Measurements from ENCODE around the gene ZFAND2B. TPM values are rescaled to one million over a fixed set of nuclear protein-coding genes. Genes with fewer than 3 reads are reported as not detected.
"Not testable (repeated sequence)": the region's sequence is repeated elsewhere in the genome, so short reads cannot be mapped to it uniquely, and the experiment has no call there.

ZFAND2B gene
- total and polyA plus RNA-seq, 9 donors, result 18.8 to 31.9 (median 22.9) TPM

GRCh38 chr2:219181531-219181930, 25.1 kb upstream of the ZFAND2B start:
- Histone ChIP-seq H3K27me3 (ENCODE audit: control insufficient read depth, insufficient read depth, low read length) (no peaks in the 10 kb centered on the region), H3K4me1 (ENCODE audit: control insufficient read depth, insufficient read depth, low read length) (peaks cover 11% of the 10 kb centered on the region), H3K27ac (ENCODE audit: low read length) (no peak overlapping the region), H3K36me3 (ENCODE audit: control insufficient read depth, insufficient read depth, low read length) (peaks cover 49% of the 10 kb centered on the region), H3K9me3 (replicated peaks; ENCODE audit: control insufficient read depth, low read depth, low read length) (no peaks in the 10 kb centered on the region), H3K4me3 (ENCODE audit: low read length) (no peak overlapping the region)
- DNase-seq, result no peak
- 100% methylated on average over 5 of the region's 6 CpGs for WGBS (ENCODE audit: insufficient coverage)

GRCh38 chr2:219182331-219183150, 24.0 kb upstream of the ZFAND2B start:
- H3K36me3 ChIP-seq (ENCODE audit: control insufficient read depth, insufficient read depth, low read length), result peaks cover 49% of the 10 kb centered on the region
- WGBS (ENCODE audit: insufficient coverage), result 58% methylated on average over 4 of the region's 8 CpGs

GRCh38 chr2:219183151-219183772, 23.3 kb upstream of the ZFAND2B start:
- peaks cover 49% of the 10 kb centered on the region for H3K36me3 ChIP-seq (ENCODE audit: control insufficient read depth, insufficient read depth, low read length)
- H3K27me3 ChIP-seq (ENCODE audit: control insufficient read depth, insufficient read depth, low read length), result no peaks in the 10 kb centered on the region
- DNase-seq, result no peak
- WGBS (ENCODE audit: insufficient coverage), result 98% methylated on average over 5 of the region's 6 CpGs
- H3K9me3 ChIP-seq (replicated peaks; ENCODE audit: control insufficient read depth, low read depth, low read length), result no peaks in the 10 kb centered on the region
- H3K4me3 ChIP-seq (ENCODE audit: low read length), result no peak overlapping the region
- H3K4me1 ChIP-seq (ENCODE audit: control insufficient read depth, insufficient read depth, low read length), result peaks cover 9% of the 10 kb centered on the region
- no peak overlapping the region for H3K27ac ChIP-seq (ENCODE audit: low read length)

More at GRCh38 chr2:219182331-219183150, 24.0 kb upstream of the ZFAND2B start:
- no peak overlapping the region for H3K4me3 ChIP-seq (ENCODE audit: low read length)
- H3K4me1 ChIP-seq (ENCODE audit: control insufficient read depth, insufficient read depth, low read length), result peaks cover 10% of the 10 kb centered on the region
- no peaks in the 10 kb centered on the region for H3K27me3 ChIP-seq (ENCODE audit: control insufficient read depth, insufficient read depth, low read length)
- H3K9me3 ChIP-seq (replicated peaks; ENCODE audit: control insufficient read depth, low read depth, low read length), result no peaks in the 10 kb centered on the region
- no peak for DNase-seq
- H3K27ac ChIP-seq (ENCODE audit: low read length), result no peak overlapping the region

GRCh38 chr2:219184121-219184520, 22.5 kb upstream of the ZFAND2B start:
- Histone ChIP-seq H3K4me1 (ENCODE audit: control insufficient read depth, insufficient read depth, low read length) (peaks cover 4% of the 10 kb centered on the region), H3K4me3 (ENCODE audit: low read length) (no peak overlapping the region), H3K27me3 (ENCODE audit: control insufficient read depth, insufficient read depth, low read length) (no peaks in the 10 kb centered on the region), H3K36me3 (ENCODE audit: control insufficient read depth, insufficient read depth, low read length) (peaks cover 49% of the 10 kb centered on the region), H3K27ac (ENCODE audit: low read length) (no peak overlapping the region), H3K9me3 (replicated peaks; ENCODE audit: control insufficient read depth, low read depth, low read length) (no peaks in the 10 kb centered on the region)
- WGBS (ENCODE audit: insufficient coverage), result 94% methylated on average over 2 of the region's 2 CpGs
- no peak for DNase-seq

GRCh38 chr2:219186754-219187456, 19.7 kb upstream of the ZFAND2B start:
- Histone ChIP-seq H3K9me3 (replicated peaks; ENCODE audit: control insufficient read depth, low read depth, low read length) (no peaks in the 10 kb centered on the region), H3K4me1 (ENCODE audit: control insufficient read depth, insufficient read depth, low read length) (no peaks in the 10 kb centered on the region), H3K36me3 (ENCODE audit: control insufficient read depth, insufficient read depth, low read length) (peaks cover 23% of the 10 kb centered on the region), H3K27me3 (ENCODE audit: control insufficient read depth, insufficient read depth, low read length) (no peaks in the 10 kb centered on the region), H3K27ac (ENCODE audit: low read length) (no peak overlapping the region), H3K4me3 (ENCODE audit: low read length) (no peak overlapping the region)
- no peak for DNase-seq
- 86% methylated on average over 4 of the region's 7 CpGs for WGBS (ENCODE audit: insufficient coverage)

GRCh38 chr2:219197388-219197787, 9.2 kb upstream of the ZFAND2B start:
- no CpG with 5 or more reads among the region's 1 CpG for WGBS (ENCODE audit: insufficient coverage)
- H3K4me3 ChIP-seq (ENCODE audit: low read length), result no peak overlapping the region
- H3K27ac ChIP-seq (ENCODE audit: low read length), result no peak overlapping the region
- H3K27me3 ChIP-seq (ENCODE audit: control insufficient read depth, insufficient read depth, low read length), result peaks cover 2% of the 10 kb centered on the region
- no peaks in the 10 kb centered on the region for H3K9me3 ChIP-seq (replicated peaks; ENCODE audit: control insufficient read depth, low read depth, low read length)
- DNase-seq, result no peak
- H3K36me3 ChIP-seq (ENCODE audit: control insufficient read depth, insufficient read depth, low read length), result no peaks in the 10 kb centered on the region
- no peaks in the 10 kb centered on the region for H3K4me1 ChIP-seq (ENCODE audit: control insufficient read depth, insufficient read depth, low read length)

- H3K4me1 ChIP-seq (ENCODE audit: control insufficient read depth, insufficient read depth, low read length), result no peaks in the 10 kb centered on the region
- H3K36me3 ChIP-seq (ENCODE audit: control insufficient read depth, insufficient read depth, low read length), result no peaks in the 10 kb centered on the region
- peaks cover 2% of the 10 kb centered on the region for H3K27me3 ChIP-seq (ENCODE audit: control insufficient read depth, insufficient read depth, low read length)
- H3K9me3 ChIP-seq (replicated peaks; ENCODE audit: control insufficient read depth, low read depth, low read length), result no peaks in the 10 kb centered on the region
- no peak overlapping the region for H3K4me3 ChIP-seq (ENCODE audit: low read length)
- WGBS (ENCODE audit: insufficient coverage), result 78% methylated on average over 4 of the region's 5 CpGs
- no peak for DNase-seq
- no peak overlapping the region for H3K27ac ChIP-seq (ENCODE audit: low read length)
Measured at GRCh38 chr2:219198974-219199373, 7.6 kb upstream of the ZFAND2B start.

- no peaks in the 10 kb centered on the region for H3K36me3 ChIP-seq (ENCODE audit: control insufficient read depth, insufficient read depth, low read length)
- no peak for DNase-seq
- no peaks in the 10 kb centered on the region for H3K4me1 ChIP-seq (ENCODE audit: control insufficient read depth, insufficient read depth, low read length)
- no peaks in the 10 kb centered on the region for H3K9me3 ChIP-seq (replicated peaks; ENCODE audit: control insufficient read depth, low read depth, low read length)
- no peak overlapping the region for H3K27ac ChIP-seq (ENCODE audit: low read length)
- peaks cover 2% of the 10 kb centered on the region for H3K27me3 ChIP-seq (ENCODE audit: control insufficient read depth, insufficient read depth, low read length)
- WGBS (ENCODE audit: insufficient coverage), result 87% methylated on average over 5 of the region's 12 CpGs
- no peak overlapping the region for H3K4me3 ChIP-seq (ENCODE audit: low read length)
Measured at GRCh38 chr2:219199470-219200211, 6.9 kb upstream of the ZFAND2B start.

- not testable (repeated sequence) for H3K36me3 ChIP-seq (ENCODE audit: control insufficient read depth, insufficient read depth, low read length); H3K4me1 ChIP-seq (ENCODE audit: control insufficient read depth, insufficient read depth, low read length); DNase-seq; H3K27me3 ChIP-seq (ENCODE audit: control insufficient read depth, insufficient read depth, low read length); H3K9me3 ChIP-seq (replicated peaks; ENCODE audit: control insufficient read depth, low read depth, low read length); H3K4me3 ChIP-seq (ENCODE audit: low read length); H3K27ac ChIP-seq (ENCODE audit: low read length)
- 72% methylated on average over 17 of the region's 26 CpGs for WGBS (ENCODE audit: insufficient coverage)
Measured at GRCh38 chr2:219200502-219201326, 5.9 kb upstream of the ZFAND2B start.

Data from muscle of leg (tissue), 11 donors.